Fibroblast of lung (primary cell): ENCODE measurements around the gene CBLC. TPM values are rescaled to one million over a fixed set of nuclear protein-coding genes. Genes with fewer than 3 reads are reported as not detected.

Experiments used
- DNase-seq, 2 donors: peaks; one replicate each; pipeline versions ENCODE4 v3.0.0 to v3.0.0-alpha.2; 2010; ENCODE audit warnings: low read depth in 2 of 2
- H2AFZ ChIP-seq: 2 replicates; pipeline ENCODE4 v1.5.1; 2012; ENCODE audit warnings: low read length, control low read depth, inconsistent platforms
- H3K27ac ChIP-seq: 2 replicates; pipeline ENCODE4 v1.5.1; 2011; ENCODE audit warnings: low read length, control low read depth; ENCODE audit not compliant: insufficient read depth
- H3K27me3 ChIP-seq: 2 replicates; pipeline ENCODE4 v1.5.1; 2011; ENCODE audit warnings: mild to moderate bottlenecking, low read length; ENCODE audit not compliant: control insufficient read depth, insufficient read depth
- H3K36me3 ChIP-seq: 2 replicates; pipeline ENCODE4 v1.5.1; 2011; ENCODE audit warnings: low read length; ENCODE audit not compliant: control insufficient read depth, insufficient read depth
- H3K4me1 ChIP-seq: 2 replicates; pipeline ENCODE4 v1.5.1; 2011; ENCODE audit warnings: low read length; ENCODE audit not compliant: control insufficient read depth, insufficient read depth; ENCODE audit errors: extremely low read depth
- H3K4me2 ChIP-seq: 2 replicates; pipeline ENCODE4 v1.5.1; 2011; ENCODE audit warnings: low read length, control low read depth; ENCODE audit not compliant: insufficient read depth; ENCODE audit errors: extremely low read depth
- H3K4me3 ChIP-seq, 4 experiments: fragments of 200-600 bp in 1 of 4; sonication (generic) in 1 of 4; replicated peaks in 1 of 4; 2 replicates each; pipeline ENCODE4 v1.5.1; 2011 to 2016; ENCODE audit warnings: low read length in 4 of 4, low read depth in 3 of 4, mild to moderate bottlenecking in 3 of 4, control low read depth in 2 of 4, inconsistent platforms in 1 of 4, mixed read lengths in 1 of 4; ENCODE audit not compliant: insufficient read depth in 1 of 4; ENCODE audit errors: control extremely low read depth in 1 of 4
- H3K79me2 ChIP-seq: 2 replicates; pipeline ENCODE4 v1.5.1; 2012; ENCODE audit warnings: mild to moderate bottlenecking, low read length, inconsistent platforms; ENCODE audit not compliant: control insufficient read depth, insufficient read depth
- H3K9ac ChIP-seq: 2 replicates; pipeline ENCODE4 v1.5.1; 2011; ENCODE audit warnings: mild to moderate bottlenecking, low read length, control low read depth; ENCODE audit not compliant: insufficient read depth
- H3K9me3 ChIP-seq: 2 replicates; pipeline ENCODE4 v1.5.1; 2012; ENCODE audit warnings: low read depth, low read length; ENCODE audit not compliant: control insufficient read depth, insufficient read depth
- H4K20me1 ChIP-seq: 2 replicates; pipeline ENCODE4 v1.5.1; 2011; ENCODE audit warnings: low read length; ENCODE audit not compliant: control insufficient read depth, insufficient read depth; ENCODE audit errors: extremely low read depth
- EZH2 ChIP-seq: IDR thresholded peaks from 2 replicates; pipeline ENCODE4 v1.5.1; 2012; ENCODE audit warnings: low read length, control low read depth, mild to moderate bottlenecking; ENCODE audit errors: missing control alignments
- polyA plus RNA-seq, 2 donors: library from polyadenylated mRNA; depleted of rRNA in 1 of 2; stranded (reverse) in 1 of 2; unstranded in 1 of 2; fragments of >200 nt; gene quantifications; 2 replicates each; pipeline ENCODE4 v1.2.1, GENCODE V29; 2011 to 2012; ENCODE audit warnings: missing spikeins in 1 of 2
- total RNA-seq: library from RNA; depleted of rRNA; stranded (reverse); fragments of >200 nt; gene quantifications from 2 replicates; pipeline ENCODE4 v1.2.1, GENCODE V29; 2014
- TF ChIP-seq, protein P1 (sequence below), 2 donors: IDR thresholded peaks in 1 of 2; conservative IDR thresholded peaks in 1 of 2; 1 replicate in 1 of 2; 2 replicates in 1 of 2; pipeline ENCODE4 v1.5.1; 2011 to 2012; ENCODE audit warnings: low read length in 2 of 2, control low read depth in 1 of 2, inconsistent platforms in 1 of 2, low read depth in 1 of 2, mild to moderate bottlenecking in 1 of 2

CBLC gene
- total and polyA plus RNA-seq, 2 donors (not counting 1 experiment from before 2014, with no cell fraction given) = 0.33 TPM; not detected in 1

DNA sequence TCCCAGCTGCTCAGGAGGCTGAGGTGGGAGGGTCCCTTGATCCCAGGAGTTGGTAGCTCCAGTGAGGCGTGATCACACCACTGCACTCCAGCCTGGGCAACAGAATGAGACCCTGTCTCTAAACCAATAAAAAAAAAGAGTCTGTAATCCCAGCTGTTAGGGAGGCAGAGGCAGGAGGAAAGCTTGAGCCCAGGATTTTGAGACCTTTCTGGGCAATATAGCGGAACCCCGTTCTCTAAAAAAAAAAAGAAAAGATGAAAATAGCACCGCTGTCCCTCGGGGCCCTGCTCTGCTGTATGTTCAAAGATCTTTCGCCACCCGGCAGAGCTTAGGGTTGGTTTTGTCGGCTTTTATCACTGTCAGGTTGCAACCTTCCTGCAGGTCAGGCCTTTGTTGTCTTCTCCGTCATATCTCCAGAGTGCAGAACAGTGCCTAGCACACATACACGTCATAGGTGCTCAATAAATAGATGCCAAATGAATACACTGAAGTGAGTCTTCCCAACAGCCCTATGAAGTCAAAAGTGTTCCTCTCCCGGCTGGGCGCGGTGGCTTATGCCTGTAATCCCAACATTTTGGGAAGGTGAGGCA lies 17.8 kb downstream of the CBLC start:
- Histone ChIP-seq H2AFZ (no peak overlapping the region), H4K20me1 (no peaks in the 10 kb centered on the region), H3K27ac (no peak overlapping the region), H3K4me2 (no peak overlapping the region), H3K36me3 (no peaks in the 10 kb centered on the region), H3K27me3 (no peaks in the 10 kb centered on the region), H3K4me1 (no peaks in the 10 kb centered on the region), H3K9ac (no peak overlapping the region), H3K9me3 (no peaks in the 10 kb centered on the region), H3K4me3 (no peak overlapping the region), H3K79me2 (no peaks in the 10 kb centered on the region)
- DNase-seq = no peak
- no peak for TF ChIP-seq EZH2
- TF ChIP-seq, protein P1, sequence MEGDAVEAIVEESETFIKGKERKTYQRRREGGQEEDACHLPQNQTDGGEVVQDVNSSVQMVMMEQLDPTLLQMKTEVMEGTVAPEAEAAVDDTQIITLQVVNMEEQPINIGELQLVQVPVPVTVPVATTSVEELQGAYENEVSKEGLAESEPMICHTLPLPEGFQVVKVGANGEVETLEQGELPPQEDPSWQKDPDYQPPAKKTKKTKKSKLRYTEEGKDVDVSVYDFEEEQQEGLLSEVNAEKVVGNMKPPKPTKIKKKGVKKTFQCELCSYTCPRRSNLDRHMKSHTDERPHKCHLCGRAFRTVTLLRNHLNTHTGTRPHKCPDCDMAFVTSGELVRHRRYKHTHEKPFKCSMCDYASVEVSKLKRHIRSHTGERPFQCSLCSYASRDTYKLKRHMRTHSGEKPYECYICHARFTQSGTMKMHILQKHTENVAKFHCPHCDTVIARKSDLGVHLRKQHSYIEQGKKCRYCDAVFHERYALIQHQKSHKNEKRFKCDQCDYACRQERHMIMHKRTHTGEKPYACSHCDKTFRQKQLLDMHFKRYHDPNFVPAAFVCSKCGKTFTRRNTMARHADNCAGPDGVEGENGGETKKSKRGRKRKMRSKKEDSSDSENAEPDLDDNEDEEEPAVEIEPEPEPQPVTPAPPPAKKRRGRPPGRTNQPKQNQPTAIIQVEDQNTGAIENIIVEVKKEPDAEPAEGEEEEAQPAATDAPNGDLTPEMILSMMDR (conservative IDR thresholded peaks at IDR 0.05 in 1 of 2, IDR thresholded peaks at IDR 0.05 in 1 of 2; ENCODE audit: low read depth in 1 of 2, low read length in 2 of 2) = no peak

- Histone ChIP-seq H3K9me3 (no peaks in the 10 kb centered on the region), H3K4me2 (no peak overlapping the region), H3K4me3 (no peak overlapping the region), H2AFZ (peak overlapping the region; percentile 75), H3K9ac (no peak overlapping the region), H3K36me3 (no peaks in the 10 kb centered on the region), H3K27me3 (no peaks in the 10 kb centered on the region), H4K20me1 (no peaks in the 10 kb centered on the region), H3K27ac (no peak overlapping the region), H3K79me2 (no peaks in the 10 kb centered on the region), H3K4me1 (no peaks in the 10 kb centered on the region)
- peak in 1 of 2 donors; percentile 41 for DNase-seq
- no peak for TF ChIP-seq EZH2
Measured at GRCh38 chr19:44796701-44797115, 19.0 kb downstream of the CBLC start.

- Histone ChIP-seq H3K79me2 (no peaks in the 10 kb centered on the region), H3K4me2 (no peak overlapping the region), H4K20me1 (no peaks in the 10 kb centered on the region), H3K36me3 (no peaks in the 10 kb centered on the region), H3K4me1 (no peaks in the 10 kb centered on the region), H3K27ac (no peak overlapping the region), H3K9me3 (no peaks in the 10 kb centered on the region), H3K27me3 (no peaks in the 10 kb centered on the region), H2AFZ (no peak overlapping the region), H3K9ac (no peak overlapping the region), H3K4me3 (no peak overlapping the region)
- TF ChIP-seq, protein P1 (conservative IDR thresholded peaks at IDR 0.05 in 1 of 2, IDR thresholded peaks at IDR 0.05 in 1 of 2; ENCODE audit: low read depth in 1 of 2, low read length in 2 of 2) = no peak
- TF ChIP-seq EZH2 = no peak
- DNase-seq = no peak
Measured at GRCh38 chr19:44799627-44800346, 22.1 kb downstream of the CBLC start.
